Renal cortex interstitium (tissue), 11 donors: ENCODE data around the gene NOP9. TPM values are rescaled to one million over a fixed set of nuclear protein-coding genes. Genes with fewer than 3 reads are reported as not detected.

ENCODE experiments used
- DNase-seq, 11 donors: peaks; one replicate each; pipeline ENCODE4 v3.0.0-alpha.2; 2013; ENCODE audit warnings: low read depth in 9 of 11, low spot score in 4 of 11; ENCODE audit errors: extremely low read depth in 1 of 11
- polyA plus RNA-seq, 3 donors: library from polyadenylated mRNA; unstranded; fragments of 120-200 nt; gene quantifications; one replicate each; pipeline ENCODE4 v1.2.1, GENCODE V29; 2013; ENCODE audit not compliant: insufficient read length in 3 of 3

The NOP9 gene
- polyA plus RNA-seq, 3 donors, result 25.8 to 28.5 (median 26.7) TPM

GRCh38 chr14:24355009-24355408 lies 55.4 kb downstream of the NOP9 start:
- no peak for DNase-seq

GRCh38 chr14:24356208-24356607 lies 56.6 kb downstream of the NOP9 start:
- DNase-seq, result no peak

Other genes starting within 250 kb of the NOP9 start
- gene CARMIL3, start 247.8 kb upstream of the NOP9 start, polyA plus RNA-seq, result 1 to 10 TPM; 1.5 to 3.7 (median 2.7) TPM
- not detected for gene CPNE6, start 228.3 kb upstream of the NOP9 start, polyA plus RNA-seq
- gene PCK2, start 205.5 kb upstream of the NOP9 start, polyA plus RNA-seq, result 10 to 100 TPM; 28.9 to 37.3 (median 34.4) TPM
- 10 to 100 TPM; 72.3 to 85.0 (median 80.7) TPM for gene DCAF11, start 185.1 kb upstream of the NOP9 start, polyA plus RNA-seq
- gene NRL, start 184.9 kb upstream of the NOP9 start, polyA plus RNA-seq, result 1 to 10 TPM; 1.5 to 2.7 (median 2.4) TPM
- 1 to 10 TPM in 1 of 3 donors, under 1 TPM in 2; 0.56 to 1.6 (median 0.79) TPM for gene FITM1, start 169.2 kb upstream of the NOP9 start, polyA plus RNA-seq
- gene PSME1, start 163.7 kb upstream of the NOP9 start, polyA plus RNA-seq, result 100 to 1,000 TPM; 198 to 220 (median 199) TPM
- gene EMC9, start 158.3 kb upstream of the NOP9 start, polyA plus RNA-seq, result 10 to 100 TPM; 18.4 to 21.1 (median 20.2) TPM
- gene PSME2, start 153.2 kb upstream of the NOP9 start, polyA plus RNA-seq, result 100 to 1,000 TPM; 150 to 170 (median 152) TPM
- 10 to 100 TPM; 45.5 to 59.5 (median 50.4) TPM for gene RNF31, start 152.4 kb upstream of the NOP9 start, polyA plus RNA-seq
- gene IRF9, start 138.6 kb upstream of the NOP9 start, polyA plus RNA-seq, result 10 to 100 TPM; 56.3 to 66.1 (median 58.3) TPM
- gene REC8, start 127.8 kb upstream of the NOP9 start, polyA plus RNA-seq, result 10 to 100 TPM; 64.2 to 76.7 (median 67.2) TPM
- gene IPO4, start 111.0 kb upstream of the NOP9 start, polyA plus RNA-seq, result 10 to 100 TPM; 32.8 to 42.1 (median 40.5) TPM
- gene TM9SF1, start 104.4 kb upstream of the NOP9 start, polyA plus RNA-seq, result 10 to 100 TPM; 36.6 to 50.8 (median 47.1) TPM
- gene TSSK4, start 94.2 kb upstream of the NOP9 start, polyA plus RNA-seq, result 10 to 100 TPM in 1 of 3 donors, 1 to 10 TPM in 2; 4.8 to 11.6 (median 6.8) TPM
- gene CHMP4A, start 86.4 kb upstream of the NOP9 start, polyA plus RNA-seq, result 10 to 100 TPM; 56.1 to 58.4 (median 56.9) TPM
- 10 to 100 TPM; 10.2 to 17.3 (median 13.5) TPM for gene MDP1, start 83.8 kb upstream of the NOP9 start, polyA plus RNA-seq
- 100 to 1,000 TPM; 198 to 251 (median 250) TPM for gene NEDD8, start 67.5 kb upstream of the NOP9 start, polyA plus RNA-seq
- 100 to 1,000 TPM; 107 to 128 (median 115) TPM for gene GMPR2, start 66.9 kb upstream of the NOP9 start, polyA plus RNA-seq
- 10 to 100 TPM; 52.8 to 65.8 (median 61.6) TPM for gene TINF2, start 57.2 kb upstream of the NOP9 start, polyA plus RNA-seq
- gene TGM1, start 36.7 kb upstream of the NOP9 start, polyA plus RNA-seq, result 1 to 10 TPM; 1.6 to 2.1 (median 2.0) TPM
- 10 to 100 TPM; 20.0 to 25.3 (median 23.5) TPM for gene RABGGTA, start 28.3 kb upstream of the NOP9 start, polyA plus RNA-seq
- 10 to 100 TPM; 31.4 to 61.9 (median 37.9) TPM for gene DHRS1, start 70 bp upstream of the NOP9 start, polyA plus RNA-seq
- 10 to 100 TPM; 24.6 to 28.8 (median 26.5) TPM for gene CIDEB, start 8.1 kb downstream of the NOP9 start, polyA plus RNA-seq
- 1 to 10 TPM; 3.4 to 4.3 (median 3.7) TPM for gene LTB4R2, start 10.3 kb downstream of the NOP9 start, polyA plus RNA-seq
- 1 to 10 TPM; 4.1 to 6.8 (median 5.6) TPM for gene LTB4R, start 11.7 kb downstream of the NOP9 start, polyA plus RNA-seq
- gene ADCY4, start 35.2 kb downstream of the NOP9 start, polyA plus RNA-seq, result 10 to 100 TPM; 15.7 to 25.1 (median 21.6) TPM
- gene RIPK3, start 40.1 kb downstream of the NOP9 start, polyA plus RNA-seq, result 1 to 10 TPM; 2.5 to 4.5 (median 3.1) TPM
- 10 to 100 TPM; 58.4 to 95.5 (median 74.1) TPM for gene NFATC4, start 68.3 kb downstream of the NOP9 start, polyA plus RNA-seq
- 10 to 100 TPM; 47.5 to 60.0 (median 47.8) TPM for gene NYNRIN, start 99.2 kb downstream of the NOP9 start, polyA plus RNA-seq
- gene CBLN3, start 129.8 kb downstream of the NOP9 start, polyA plus RNA-seq, result 1 to 10 TPM; 2.9 to 3.5 (median 3.0) TPM
- 10 to 100 TPM; 44.8 to 51.6 (median 48.4) TPM for gene KHNYN, start 130.1 kb downstream of the NOP9 start, polyA plus RNA-seq
- 10 to 100 TPM; 51.4 to 76.8 (median 69.5) TPM for gene SDR39U1, start 142.9 kb downstream of the NOP9 start, polyA plus RNA-seq
- gene CMA1, start 208.4 kb downstream of the NOP9 start, polyA plus RNA-seq, result under 1 TPM; 0.19 to 0.53 (median 0.32) TPM